Measurements from ENCODE around the gene C1orf232. TPM values are rescaled to one million over a fixed set of nuclear protein-coding genes. Genes with fewer than 3 reads are reported as not detected.

Gene C1orf232
- total RNA-seq, 1 experiment from 2014 or later = not detected

- Histone ChIP-seq H3K4me1 (no peaks in the 10 kb centered on the region), H3K4me3 (ENCODE audit: low read depth, low read length) (peak overlapping the region; percentile 81), H3K27me3 (replicated peaks; ENCODE audit: control insufficient read depth, insufficient read depth, low read length) (no peaks in the 10 kb centered on the region), H3K36me3 (ENCODE audit: control insufficient read depth, insufficient read depth, low read length) (no peaks in the 10 kb centered on the region), H3K9me3 (no peaks in the 10 kb centered on the region)
- H3K9me3 Mint-ChIP-seq (ENCODE audit: unreplicated experiment) = no peaks in the 10 kb centered on the region
- BruUV-seq (replicated peaks) = no TSS peak
- H3K4me3 Mint-ChIP-seq (ENCODE audit: unreplicated experiment) = peak overlapping the region; percentile 79
- no peaks in the 10 kb centered on the region for H3K4me1 Mint-ChIP-seq (ENCODE audit: low read depth, unreplicated experiment)
- peak overlapping the region; percentile 84 for H3K27ac Mint-ChIP-seq (ENCODE audit: unreplicated experiment)
- TF ChIP-seq, protein P1, sequence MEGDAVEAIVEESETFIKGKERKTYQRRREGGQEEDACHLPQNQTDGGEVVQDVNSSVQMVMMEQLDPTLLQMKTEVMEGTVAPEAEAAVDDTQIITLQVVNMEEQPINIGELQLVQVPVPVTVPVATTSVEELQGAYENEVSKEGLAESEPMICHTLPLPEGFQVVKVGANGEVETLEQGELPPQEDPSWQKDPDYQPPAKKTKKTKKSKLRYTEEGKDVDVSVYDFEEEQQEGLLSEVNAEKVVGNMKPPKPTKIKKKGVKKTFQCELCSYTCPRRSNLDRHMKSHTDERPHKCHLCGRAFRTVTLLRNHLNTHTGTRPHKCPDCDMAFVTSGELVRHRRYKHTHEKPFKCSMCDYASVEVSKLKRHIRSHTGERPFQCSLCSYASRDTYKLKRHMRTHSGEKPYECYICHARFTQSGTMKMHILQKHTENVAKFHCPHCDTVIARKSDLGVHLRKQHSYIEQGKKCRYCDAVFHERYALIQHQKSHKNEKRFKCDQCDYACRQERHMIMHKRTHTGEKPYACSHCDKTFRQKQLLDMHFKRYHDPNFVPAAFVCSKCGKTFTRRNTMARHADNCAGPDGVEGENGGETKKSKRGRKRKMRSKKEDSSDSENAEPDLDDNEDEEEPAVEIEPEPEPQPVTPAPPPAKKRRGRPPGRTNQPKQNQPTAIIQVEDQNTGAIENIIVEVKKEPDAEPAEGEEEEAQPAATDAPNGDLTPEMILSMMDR (IDR thresholded peaks at IDR 0.05; ENCODE audit: insufficient read depth in 1 of 2, low read depth in 1 of 2, low read length in 1 of 2, severe bottlenecking in 1 of 2, unreplicated experiment in 1 of 2) = no peak
- H3K36me3 Mint-ChIP-seq (ENCODE audit: insufficient read depth, unreplicated experiment) = peaks cover 9% of the 10 kb centered on the region
- CTCF ChIA-PET = interaction anchor here (0.8 to 2.1 kb wide), 9 partner anchors 8 to 135 kb away, joined by 3 to 58 read pairs (median 6); partner anchors contain the start of genes CATSPER4, CEP85 and CNKSR1
- intact Hi-C loops (cut with micrococcal nuclease; ENCODE audit: unreplicated experiment) = no loop called here
- no peak for DNase-seq
- H3K27me3 Mint-ChIP-seq (ENCODE audit: insufficient read depth, unreplicated experiment) = no peaks in the 10 kb centered on the region
- POLR2A ChIA-PET = interaction anchor here (0.6 to 1.8 kb wide), 4 partner anchors 26 to 539 kb away, joined by 4 to 15 read pairs (median 7); partner anchors contain the start of genes CEP85 and SH3BGRL3
Observed at GRCh38 chr1:26170472-26170821, 1.7 kb upstream of the C1orf232 start.

DNA sequence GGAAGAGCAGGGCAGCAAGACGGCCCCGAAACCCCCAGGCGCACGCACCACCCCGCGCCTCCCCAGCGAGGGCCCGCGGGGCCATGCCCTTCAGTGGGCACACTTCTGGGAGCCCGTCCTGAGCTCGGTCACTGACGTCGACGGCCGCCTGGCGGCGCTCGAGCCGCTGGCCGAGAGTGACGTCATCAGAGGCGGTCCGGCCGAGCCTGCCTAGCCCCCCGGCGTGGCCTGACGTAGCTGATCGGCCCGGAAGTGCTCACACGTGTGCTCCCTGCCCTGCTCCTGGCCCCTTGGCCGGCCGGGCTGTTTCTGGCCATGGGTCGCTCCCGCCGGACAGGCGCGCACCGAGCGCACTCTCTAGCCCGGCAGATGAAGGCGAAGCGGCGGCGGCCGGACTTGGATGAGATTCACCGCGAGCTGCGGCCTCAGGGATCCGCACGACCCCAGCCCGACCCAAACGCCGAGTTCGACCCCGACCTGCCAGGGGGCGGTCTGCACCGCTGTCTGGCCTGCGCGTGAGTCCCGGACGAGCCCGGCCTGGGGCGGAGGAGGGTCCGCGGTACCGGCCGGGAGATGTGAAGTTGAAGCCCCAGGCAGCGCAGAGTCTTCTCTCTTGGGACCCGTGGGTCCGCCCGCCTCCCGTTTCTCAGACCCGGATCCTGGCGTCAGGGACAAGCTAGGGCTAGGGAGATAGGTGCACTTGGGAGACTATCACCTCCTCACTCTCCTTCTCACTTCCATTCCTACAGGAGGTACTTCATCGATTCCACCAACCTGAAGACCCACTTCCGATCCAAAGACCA is 1.1 kb upstream of the C1orf232 start, which contains the start of gene ZNF593:
TSS of gene ZNF593 (plus strand) at position 240 of the 803 bp plus-strand sequence. CDS start at position 316, 76 bp downstream.
- TF ChIP-seq, protein P1 (IDR thresholded peaks at IDR 0.05; ENCODE audit: insufficient read depth in 1 of 2, low read depth in 1 of 2, low read length in 1 of 2, severe bottlenecking in 1 of 2, unreplicated experiment in 1 of 2) = peak; percentile 71 to 81
- Mint-ChIP-seq H3K36me3 (ENCODE audit: insufficient read depth, unreplicated experiment) (peaks cover 9% of the 10 kb centered on the region), H3K4me1 (ENCODE audit: low read depth, unreplicated experiment) (peaks cover 2% of the 10 kb centered on the region), H3K27ac (ENCODE audit: unreplicated experiment) (peak within 1 kb of the TSS; percentile 84), H3K9me3 (ENCODE audit: unreplicated experiment) (no peaks in the 10 kb centered on the region), H3K27me3 (ENCODE audit: insufficient read depth, unreplicated experiment) (no peaks in the 10 kb centered on the region), H3K4me3 (ENCODE audit: unreplicated experiment) (peak within 1 kb of the TSS; percentile 79)
- TSS peak; percentile 92 for BruUV-seq (replicated peaks)
- peak; percentile 90 to 92 for DNase-seq
- Histone ChIP-seq H3K27me3 (replicated peaks; ENCODE audit: control insufficient read depth, insufficient read depth, low read length) (no peaks in the 10 kb centered on the region), H3K4me1 (no peaks in the 10 kb centered on the region), H3K36me3 (ENCODE audit: control insufficient read depth, insufficient read depth, low read length) (no peaks in the 10 kb centered on the region), H3K9me3 (no peaks in the 10 kb centered on the region), H3K4me3 (ENCODE audit: low read depth, low read length) (peak within 1 kb of the TSS; percentile 81)
- CTCF ChIA-PET = interaction anchor here (0.8 to 2.1 kb wide), 14 partner anchors 8 to 222 kb away, joined by 3 to 58 read pairs (median 5); partner anchors contain the start of genes CATSPER4, CEP85, CNKSR1 and FAM110D
- intact Hi-C loops (cut with micrococcal nuclease; ENCODE audit: unreplicated experiment) = loop anchor here (1.0 kb wide), 1 partner anchor 64 kb away; the partner anchor contains the start of gene CEP85
- POLR2A ChIA-PET = interaction anchor here (0.6 to 1.8 kb wide), 8 partner anchors 27 to 539 kb away, joined by 3 to 15 read pairs (median 4); partner anchors contain the start of genes CEP85, CRYBG2 and SH3BGRL3

- DNase-seq = no peak
- intact Hi-C loops (cut with micrococcal nuclease; ENCODE audit: unreplicated experiment) = loop anchor here (1.0 kb wide), 1 partner anchor 65 kb away; the partner anchor contains the start of gene CEP85
- Histone ChIP-seq H3K36me3 (ENCODE audit: control insufficient read depth, insufficient read depth, low read length) (no peaks in the 10 kb centered on the region), H3K9me3 (no peaks in the 10 kb centered on the region), H3K4me1 (peaks cover 2% of the 10 kb centered on the region; the same call in 1 of the 2 replicates), H3K27me3 (replicated peaks; ENCODE audit: control insufficient read depth, insufficient read depth, low read length) (no peaks in the 10 kb centered on the region), H3K4me3 (ENCODE audit: low read depth, low read length) (peak overlapping the region; percentile 81)
- ChIA-PET CTCF (interaction anchor here (0.6 to 2.1 kb wide), 12 partner anchors 9 to 133 kb away, joined by 3 to 58 read pairs (median 5); partner anchors contain the start of genes CATSPER4, CEP85, CNKSR1 and FAM110D), POLR2A (interaction anchor here (0.7 to 1.8 kb wide), 6 partner anchors 65 to 185 kb away, joined by 3 to 10 read pairs (median 4); partner anchors contain the start of genes CEP85, CRYBG2 and SH3BGRL3)
- no peaks in the 10 kb centered on the region for H3K27me3 Mint-ChIP-seq (ENCODE audit: insufficient read depth, unreplicated experiment)
- peak overlapping the region; percentile 79 for H3K4me3 Mint-ChIP-seq (ENCODE audit: unreplicated experiment)
- peak overlapping the region; percentile 84 for H3K27ac Mint-ChIP-seq (ENCODE audit: unreplicated experiment)
- H3K4me1 Mint-ChIP-seq (ENCODE audit: low read depth, unreplicated experiment) = peaks cover 6% of the 10 kb centered on the region
- H3K36me3 Mint-ChIP-seq (ENCODE audit: insufficient read depth, unreplicated experiment) = peaks cover 9% of the 10 kb centered on the region
- H3K9me3 Mint-ChIP-seq (ENCODE audit: unreplicated experiment) = no peaks in the 10 kb centered on the region
- TF ChIP-seq, protein P1 (IDR thresholded peaks at IDR 0.05; ENCODE audit: insufficient read depth in 1 of 2, low read depth in 1 of 2, low read length in 1 of 2, severe bottlenecking in 1 of 2, unreplicated experiment in 1 of 2) = no peak
- no TSS peak for BruUV-seq (replicated peaks)
Observed at GRCh38 chr1:26169198-26169554, 413 bp upstream of the C1orf232 start.
